Sigmoid colon (tissue), 7 donors: ENCODE measurements around the gene MRPL33. TPM values are rescaled to one million over a fixed set of nuclear protein-coding genes. Genes with fewer than 3 reads are reported as not detected.

ENCODE experiments used
- DNase-seq: peaks from one replicate; pipeline ENCODE4 v3.0.0-alpha.2; 2019
- H3K27ac ChIP-seq, 4 donors: fragments of 200-600 bp; sonication (generic); one replicate each; pipeline ENCODE4 v1.5.1; 2016 to 2019; ENCODE audit warnings: mild to moderate bottlenecking in 1 of 4
- H3K27me3 ChIP-seq, 3 donors: fragments of 200-600 bp; sonication (generic); one replicate each; pipeline ENCODE4 v1.5.1; 2019; ENCODE audit warnings: mild to moderate bottlenecking in 1 of 3
- H3K36me3 ChIP-seq, 4 donors: fragments of 200-600 bp; sonication (generic); one replicate each; pipeline ENCODE4 v1.5.1; 2016 to 2019
- H3K4me1 ChIP-seq, 4 donors: fragments of 200-600 bp; sonication (generic); one replicate each; pipeline ENCODE4 v1.5.1; 2017 to 2019
- H3K4me3 ChIP-seq, 4 donors: fragments of 200-600 bp; sonication (generic); one replicate each; pipeline ENCODE4 v1.5.1; 2017 to 2019; ENCODE audit warnings: mild to moderate bottlenecking in 2 of 4, moderate library complexity in 1 of 4
- H3K9me3 ChIP-seq, 4 donors: fragments of 200-600 bp in 3 of 4; sonication (generic) in 3 of 4; one replicate each; pipeline versions ENCODE4 v1.5.1 to v1.6.1; 2013 to 2019
- EP300 ChIP-seq, 4 donors: sonication (generic); formaldehyde crosslinking; IDR thresholded peaks; one replicate each; pipeline ENCODE4 v1.6.1; 2017; ENCODE audit warnings: antibody characterized with exemption in 4 of 4
- POLR2A ChIP-seq, 2 donors: fragments of 450-650 bp; IDR thresholded peaks; one replicate each; pipeline ENCODE4 v1.6.1; 2016; ENCODE audit warnings: antibody characterized with exemption in 2 of 2, mild to moderate bottlenecking in 2 of 2, moderate library complexity in 2 of 2
- POLR2AphosphoS5 ChIP-seq, 4 donors: sonication (generic); formaldehyde crosslinking; IDR thresholded peaks; one replicate each; pipeline ENCODE4 v1.6.1; 2017; ENCODE audit warnings: antibody characterized with exemption in 4 of 4
- WGBS, 2 donors: extraction: QIAGEN DNeasy Blood & Tissue Kit; methylation state at CpG; one replicate each; pipeline ENCODE4 v1.1.7; 2013; 5-methylcytosine and 5-hydroxymethylcytosine counted together
- intact Hi-C: fragments of 100-400 bp; cut with DNase I; formaldehyde crosslinking; loops from one replicate; pipeline ENCODE4 v1.15.1; 2023
- polyA plus RNA-seq, 3 donors: library from polyadenylated mRNA; stranded (reverse); fragments of 200-250 nt; gene quantifications; one replicate each; pipeline ENCODE4 v1.2.3, GENCODE V29; 2013
- total RNA-seq, 4 donors: library from RNA; depleted of rRNA; stranded (reverse); fragments of >200 nt; gene quantifications; one replicate each; pipeline ENCODE4 v1.1.0, GENCODE V29; 2016
- TF ChIP-seq, protein P1 (sequence below), 4 experiments: fragments of 450-650 bp in 3 of 4; fragments of 200-600 bp in 1 of 4; IDR thresholded peaks; one replicate each; pipeline ENCODE4 v1.5.1; 2016 to 2019; ENCODE audit warnings: antibody characterized with exemption in 4 of 4, mild to moderate bottlenecking in 3 of 4, moderate library complexity in 2 of 4
- donor health status: healthy with polysubstance abuse.
- donor health status: Bipolar disorder and iron deficiency.
- donor health status: healthy.

The MRPL33 gene
- total and polyA plus RNA-seq, 7 donors = 110 to 324 (median 193) TPM

DNA sequence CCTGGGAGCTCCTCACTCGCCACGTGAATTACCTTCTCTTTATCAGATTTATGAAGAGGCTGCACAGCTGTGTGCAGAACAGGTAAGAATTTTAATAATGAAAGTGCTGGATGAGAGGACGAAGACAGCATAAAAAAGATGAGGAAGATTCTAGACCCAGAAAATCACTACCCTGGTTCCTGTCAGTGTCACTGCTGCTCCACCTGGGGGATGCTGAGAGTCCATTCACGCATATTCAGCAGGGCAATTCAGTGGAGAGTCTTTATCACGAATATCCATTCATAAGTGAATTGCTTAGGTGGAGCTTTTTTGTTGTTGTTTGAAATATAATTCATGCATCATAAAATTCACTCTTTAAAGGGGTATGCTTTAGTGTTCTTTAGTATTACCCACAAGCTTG, 52.0 kb downstream of the MRPL33 start:
- TF ChIP-seq EP300 (IDR thresholded peaks at IDR 0.05) = no peak
- TF ChIP-seq, protein P1, sequence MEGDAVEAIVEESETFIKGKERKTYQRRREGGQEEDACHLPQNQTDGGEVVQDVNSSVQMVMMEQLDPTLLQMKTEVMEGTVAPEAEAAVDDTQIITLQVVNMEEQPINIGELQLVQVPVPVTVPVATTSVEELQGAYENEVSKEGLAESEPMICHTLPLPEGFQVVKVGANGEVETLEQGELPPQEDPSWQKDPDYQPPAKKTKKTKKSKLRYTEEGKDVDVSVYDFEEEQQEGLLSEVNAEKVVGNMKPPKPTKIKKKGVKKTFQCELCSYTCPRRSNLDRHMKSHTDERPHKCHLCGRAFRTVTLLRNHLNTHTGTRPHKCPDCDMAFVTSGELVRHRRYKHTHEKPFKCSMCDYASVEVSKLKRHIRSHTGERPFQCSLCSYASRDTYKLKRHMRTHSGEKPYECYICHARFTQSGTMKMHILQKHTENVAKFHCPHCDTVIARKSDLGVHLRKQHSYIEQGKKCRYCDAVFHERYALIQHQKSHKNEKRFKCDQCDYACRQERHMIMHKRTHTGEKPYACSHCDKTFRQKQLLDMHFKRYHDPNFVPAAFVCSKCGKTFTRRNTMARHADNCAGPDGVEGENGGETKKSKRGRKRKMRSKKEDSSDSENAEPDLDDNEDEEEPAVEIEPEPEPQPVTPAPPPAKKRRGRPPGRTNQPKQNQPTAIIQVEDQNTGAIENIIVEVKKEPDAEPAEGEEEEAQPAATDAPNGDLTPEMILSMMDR (IDR thresholded peaks at IDR 0.05) = peak in 1 of 4 experiments; percentile 30
- no peak for TF ChIP-seq POLR2A (IDR thresholded peaks at IDR 0.05)
- peak overlapping the region in 2 of 4 donors; percentile 8 to 72 for H3K27ac ChIP-seq
- 78 to 88% methylated on average over 5 of the region's 5 CpGs for WGBS, 2 donors

DNA sequence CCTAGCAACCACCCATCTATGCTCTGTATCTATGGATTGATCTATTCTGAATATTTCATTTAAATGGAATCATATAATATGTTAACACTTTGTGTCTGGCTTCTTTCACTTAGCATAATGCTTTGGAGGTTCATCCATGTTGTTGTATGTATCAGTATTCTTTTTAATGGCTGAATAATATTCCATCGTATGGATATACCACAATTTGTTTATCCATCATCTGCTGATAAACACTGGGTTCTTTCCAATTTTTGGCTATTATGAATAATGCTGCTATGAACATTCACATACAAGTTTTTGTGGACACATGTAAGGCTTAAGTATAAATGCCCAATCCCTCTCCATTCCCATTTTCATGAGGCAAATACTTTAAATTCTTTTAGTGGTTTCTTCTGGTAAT, 52.9 kb downstream of the MRPL33 start:
- intact Hi-C loops = no loop called here
- 97% methylated on average over 1 of the region's 1 CpG for WGBS, 2 donors
- TF ChIP-seq EP300 (IDR thresholded peaks at IDR 0.05) (no peak), POLR2A (IDR thresholded peaks at IDR 0.05) (no peak), POLR2AphosphoS5 (IDR thresholded peaks at IDR 0.05) (no peak)
- TF ChIP-seq, protein P1 (IDR thresholded peaks at IDR 0.05) = no peak
- Histone ChIP-seq H3K9me3 (no peaks in the 10 kb centered on the region), H3K4me3 (no peak overlapping the region), H3K36me3 (no peaks in the 10 kb centered on the region), H3K4me1 (no peaks in the 10 kb centered on the region), H3K27me3 (no peaks in the 10 kb centered on the region), H3K27ac (no peak overlapping the region)
- DNase-seq = no peak

More for the DNA sequence above, 52.0 kb downstream of the MRPL33 start:
- intact Hi-C loops = no loop called here
- DNase-seq = no peak
- Histone ChIP-seq H3K4me1 (no peaks in the 10 kb centered on the region), H3K36me3 (no peaks in the 10 kb centered on the region), H3K27me3 (no peaks in the 10 kb centered on the region), H3K9me3 (no peaks in the 10 kb centered on the region), H3K4me3 (no peak overlapping the region)

DNA sequence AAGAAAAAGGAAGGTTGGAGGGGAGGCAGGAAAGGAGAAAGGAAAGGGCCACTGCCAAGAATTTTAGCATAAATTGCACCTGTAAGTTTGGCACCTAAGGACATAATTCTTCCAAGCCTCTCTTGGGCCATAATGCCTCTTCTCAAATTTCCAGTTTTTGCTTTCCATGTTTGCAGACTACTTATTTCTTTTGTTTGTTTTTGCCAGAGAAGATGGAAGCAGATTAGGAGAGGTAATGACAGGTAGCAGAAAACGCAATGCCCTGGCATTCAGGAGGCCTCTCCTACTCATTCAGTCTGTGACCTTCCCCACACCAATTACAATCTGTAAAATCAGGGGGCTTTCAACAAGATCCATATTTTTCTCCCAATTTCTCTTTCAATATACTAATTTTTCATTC, 56.8 kb downstream of the MRPL33 start:
- Histone ChIP-seq H3K4me3 (no peak overlapping the region), H3K4me1 (no peaks in the 10 kb centered on the region), H3K27me3 (no peaks in the 10 kb centered on the region), H3K9me3 (no peaks in the 10 kb centered on the region), H3K36me3 (no peaks in the 10 kb centered on the region), H3K27ac (no peak overlapping the region)
- 84 to 93% methylated on average over 1 of the region's 1 CpG for WGBS, 2 donors
- no peak for TF ChIP-seq POLR2AphosphoS5 (IDR thresholded peaks at IDR 0.05)
- TF ChIP-seq, protein P1 (IDR thresholded peaks at IDR 0.05) = no peak
- no peak for DNase-seq
- intact Hi-C loops = no loop called here

Other genes with a start within 250 kb of the MRPL33 start
- gene ZNF512, start 188.7 kb upstream of the MRPL33 start, total RNA-seq = 10 to 100 TPM; 30.7 to 44.3 (median 39.4) TPM
- gene ZNF512, start 188.7 kb upstream of the MRPL33 start, polyA plus RNA-seq = 10 to 100 TPM in 1 of 3 donors, 1 to 10 TPM in 2; 3.9 to 13.8 (median 6.6) TPM
- 1 to 10 TPM; 3.8 to 8.6 (median 8.0) TPM for gene CCDC121, start 142.7 kb upstream of the MRPL33 start, total RNA-seq
- gene CCDC121, start 142.7 kb upstream of the MRPL33 start, polyA plus RNA-seq = 1 to 10 TPM; 1.6 to 2.4 (median 1.7) TPM
- gene GPN1, start 142.7 kb upstream of the MRPL33 start, total RNA-seq = 10 to 100 TPM; 15.2 to 24.4 (median 21.0) TPM
- gene GPN1, start 142.7 kb upstream of the MRPL33 start, polyA plus RNA-seq = 10 to 100 TPM; 28.0 to 31.2 (median 31.0) TPM
- 10 to 100 TPM; 19.0 to 27.1 (median 22.5) TPM for gene SUPT7L, start 108.1 kb upstream of the MRPL33 start, total RNA-seq
- gene SUPT7L, start 108.1 kb upstream of the MRPL33 start, polyA plus RNA-seq = 10 to 100 TPM in 1 of 3 donors, 1 to 10 TPM in 2; 7.2 to 22.8 (median 8.4) TPM
- 10 to 100 TPM; 16.0 to 21.4 (median 18.6) TPM for gene SLC4A1AP, start 107.8 kb upstream of the MRPL33 start, total RNA-seq
- 10 to 100 TPM; 10.2 to 15.7 (median 11.3) TPM for gene SLC4A1AP, start 107.8 kb upstream of the MRPL33 start, polyA plus RNA-seq
- gene RBKS, start 118.7 kb downstream of the MRPL33 start, total RNA-seq = 1 to 10 TPM in 3 of 4 donors, under 1 TPM in 1; 0.55 to 3.1 (median 1.9) TPM
- gene RBKS, start 118.7 kb downstream of the MRPL33 start, polyA plus RNA-seq = 10 to 100 TPM in 2 of 3 donors, 1 to 10 TPM in 1; 5.1 to 28.0 (median 13.2) TPM
- gene BABAM2, start 119.0 kb downstream of the MRPL33 start, total RNA-seq = 10 to 100 TPM; 24.4 to 52.3 (median 31.2) TPM
- 10 to 100 TPM; 22.9 to 25.2 (median 25.0) TPM for gene BABAM2, start 119.0 kb downstream of the MRPL33 start, polyA plus RNA-seq